ENCODE results near the gene GMFB.

DNA sequence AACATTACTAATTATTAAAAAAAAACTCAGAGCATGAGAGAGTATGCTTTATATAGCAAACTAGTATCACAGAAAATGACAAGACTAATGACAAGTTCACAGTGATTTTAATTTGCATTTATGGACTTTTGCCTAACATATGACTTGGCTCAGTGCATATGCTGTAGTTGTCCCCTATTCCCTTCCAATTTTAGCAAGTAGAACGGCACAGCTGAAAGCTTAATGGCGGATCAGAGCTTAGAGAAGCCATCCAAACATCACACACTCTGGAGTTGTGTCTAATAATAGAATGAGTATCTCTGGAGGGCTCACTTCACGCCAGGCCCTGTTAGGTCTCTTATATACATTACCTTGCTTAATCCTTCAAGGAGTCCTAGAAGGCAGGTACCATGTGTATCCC, 60.9 kb downstream of the GMFB start:
- TF ChIP-seq POLR2AphosphoS5 (IDR thresholded peaks at IDR 0.05) (no peak), EZH2 (IDR thresholded peaks at IDR 0.05; ENCODE audit: borderline replicate concordance, insufficient read depth, low read length, poor library complexity, severe bottlenecking) (no peak)
- TF ChIP-seq, protein P1, sequence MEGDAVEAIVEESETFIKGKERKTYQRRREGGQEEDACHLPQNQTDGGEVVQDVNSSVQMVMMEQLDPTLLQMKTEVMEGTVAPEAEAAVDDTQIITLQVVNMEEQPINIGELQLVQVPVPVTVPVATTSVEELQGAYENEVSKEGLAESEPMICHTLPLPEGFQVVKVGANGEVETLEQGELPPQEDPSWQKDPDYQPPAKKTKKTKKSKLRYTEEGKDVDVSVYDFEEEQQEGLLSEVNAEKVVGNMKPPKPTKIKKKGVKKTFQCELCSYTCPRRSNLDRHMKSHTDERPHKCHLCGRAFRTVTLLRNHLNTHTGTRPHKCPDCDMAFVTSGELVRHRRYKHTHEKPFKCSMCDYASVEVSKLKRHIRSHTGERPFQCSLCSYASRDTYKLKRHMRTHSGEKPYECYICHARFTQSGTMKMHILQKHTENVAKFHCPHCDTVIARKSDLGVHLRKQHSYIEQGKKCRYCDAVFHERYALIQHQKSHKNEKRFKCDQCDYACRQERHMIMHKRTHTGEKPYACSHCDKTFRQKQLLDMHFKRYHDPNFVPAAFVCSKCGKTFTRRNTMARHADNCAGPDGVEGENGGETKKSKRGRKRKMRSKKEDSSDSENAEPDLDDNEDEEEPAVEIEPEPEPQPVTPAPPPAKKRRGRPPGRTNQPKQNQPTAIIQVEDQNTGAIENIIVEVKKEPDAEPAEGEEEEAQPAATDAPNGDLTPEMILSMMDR (IDR thresholded peaks at IDR 0.05; ENCODE audit: poor library complexity, severe bottlenecking) = no peak

All from neural cell (in vitro differentiated cells).